GM19043 (cell line): ENCODE results near the gene CPSF2.
"Not testable (repeated sequence)": the region's sequence is repeated elsewhere in the genome, so short reads cannot be mapped to it uniquely, and the experiment has no call there.

Experiments
- ATAC-seq: cut with Tn5 transposase; IDR thresholded peaks from one replicate; pipeline ENCODE4 v1.9.1; 2021; ENCODE audit warnings: low read depth; ENCODE audit not compliant: unreplicated experiment

CPSF2 gene

DNA sequence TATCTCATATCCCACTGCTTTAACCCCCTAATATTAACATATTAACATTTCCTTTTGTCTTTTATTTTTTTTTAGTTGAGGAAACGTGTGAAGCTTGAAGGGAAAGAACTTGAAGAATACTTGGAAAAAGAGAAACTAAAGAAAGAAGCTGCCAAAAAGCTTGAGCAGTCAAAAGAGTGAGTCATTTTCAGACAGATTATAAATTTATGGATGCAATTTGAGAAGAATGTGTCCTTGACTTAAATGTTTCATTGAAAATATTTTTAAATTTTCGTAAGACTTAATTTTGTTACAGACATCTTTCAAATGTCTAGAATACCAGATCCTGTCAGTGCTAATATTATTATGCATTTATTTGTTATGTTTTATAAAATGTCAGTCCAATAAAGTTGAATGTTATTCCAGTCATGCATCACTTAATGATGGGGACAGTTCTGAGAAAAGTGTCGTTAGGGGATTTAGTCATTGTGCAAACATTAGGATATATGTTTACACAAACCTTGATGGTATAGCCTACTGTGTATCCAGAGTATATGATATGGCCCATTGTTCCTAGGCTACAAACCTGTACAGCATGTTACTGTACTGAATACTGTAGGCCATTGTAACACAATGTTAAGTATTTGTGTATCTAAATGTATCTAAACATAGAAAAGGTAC, 32.6 kb downstream of the CPSF2 start:
- no peak for ATAC-seq

DNA sequence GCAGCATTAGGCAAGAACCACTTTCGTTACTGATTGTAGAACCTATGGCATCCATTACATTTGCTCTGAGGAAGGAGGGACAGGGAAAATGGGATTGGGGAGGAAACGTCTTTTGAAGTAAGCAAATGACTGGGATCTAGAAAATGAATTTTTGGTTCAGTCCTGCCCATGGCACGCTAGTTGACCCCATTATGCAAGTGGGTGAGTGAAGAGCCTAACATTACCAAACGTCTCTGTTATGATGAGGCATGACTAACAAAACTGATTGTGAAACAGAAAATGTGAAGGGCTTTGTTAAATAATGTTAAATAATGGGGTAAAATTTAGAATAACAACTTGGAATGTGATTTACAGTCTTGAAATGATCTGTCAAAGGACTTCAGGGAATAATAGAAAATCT, 38.9 kb downstream of the CPSF2 start:
- ATAC-seq, result no peak

DNA sequence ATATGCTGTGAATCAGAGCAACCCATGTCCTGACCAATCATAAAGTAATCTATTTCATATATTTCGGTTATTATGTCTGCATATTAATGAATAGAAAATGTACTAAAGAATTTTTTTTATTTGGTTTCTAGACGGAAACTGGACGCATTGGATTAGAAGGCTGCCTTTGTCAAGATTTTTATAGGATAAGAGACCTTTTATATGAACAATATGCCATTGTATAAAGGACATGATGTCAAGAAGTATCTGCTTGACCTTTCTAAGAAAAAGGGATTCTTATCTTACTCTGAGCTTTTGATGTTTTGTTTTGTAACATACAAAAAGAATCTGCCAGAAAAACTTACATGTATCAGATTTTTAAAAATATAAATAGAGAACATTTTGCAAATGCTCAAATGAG, 39.8 kb downstream of the CPSF2 start:
- no peak for ATAC-seq

DNA sequence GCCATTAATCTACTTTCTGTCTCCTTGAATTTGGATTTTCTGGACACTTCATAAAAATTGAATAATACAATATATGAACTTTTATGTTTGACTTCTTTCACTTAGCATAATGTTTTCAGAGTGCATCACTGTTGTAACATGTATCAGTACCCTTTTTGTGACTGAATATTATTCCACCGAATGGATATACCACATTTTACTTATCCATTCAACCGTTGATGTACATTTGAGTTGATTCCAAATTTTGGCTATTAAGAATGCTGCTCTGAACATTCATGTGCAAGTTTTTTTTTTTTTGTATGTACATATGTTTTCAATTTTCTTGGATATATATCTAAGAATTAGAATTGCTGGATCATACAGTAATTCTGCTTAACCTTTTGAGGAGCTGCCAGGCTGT, 43.2 kb downstream of the CPSF2 start:
- no peak for ATAC-seq

DNA sequence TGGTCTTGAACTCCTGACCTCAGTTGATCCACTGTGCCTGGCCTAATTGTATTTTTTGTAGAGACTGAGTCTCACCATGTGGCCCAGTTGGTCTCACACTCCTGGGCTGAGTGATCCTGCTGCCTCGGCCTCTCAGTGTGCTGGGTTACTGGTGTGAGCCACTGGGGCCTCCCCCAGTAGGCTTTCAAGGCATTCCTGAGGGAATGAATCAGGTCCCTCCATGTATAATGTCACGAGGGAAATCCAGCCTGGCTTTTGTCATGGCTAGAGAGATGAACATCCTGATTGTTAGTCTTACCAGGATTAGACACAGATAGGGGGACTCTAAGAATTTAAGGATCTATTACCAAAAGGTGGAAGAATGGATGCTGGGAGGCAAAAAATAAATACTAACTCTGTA, 51.9 kb downstream of the CPSF2 start:
- ATAC-seq, result no peak

DNA sequence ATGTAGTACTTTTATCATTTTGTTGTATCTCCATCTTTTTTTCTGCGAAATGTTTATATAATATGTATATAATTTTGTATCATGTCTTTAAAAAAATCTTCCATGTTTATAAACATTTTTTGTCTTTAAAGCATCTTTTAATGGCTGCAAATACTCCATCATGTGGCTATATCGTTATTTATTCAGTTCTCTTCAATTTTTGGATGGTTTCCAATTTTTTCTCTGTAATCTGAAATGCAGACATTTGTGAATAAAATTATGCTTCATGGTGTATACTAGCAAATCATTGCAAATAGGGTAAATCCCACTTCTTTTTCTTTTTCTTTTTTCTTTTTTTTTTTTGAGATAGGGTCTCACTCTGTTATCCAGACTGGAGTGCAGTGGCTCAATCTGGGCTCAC, 54.0 kb downstream of the CPSF2 start:
- no peak for ATAC-seq

DNA sequence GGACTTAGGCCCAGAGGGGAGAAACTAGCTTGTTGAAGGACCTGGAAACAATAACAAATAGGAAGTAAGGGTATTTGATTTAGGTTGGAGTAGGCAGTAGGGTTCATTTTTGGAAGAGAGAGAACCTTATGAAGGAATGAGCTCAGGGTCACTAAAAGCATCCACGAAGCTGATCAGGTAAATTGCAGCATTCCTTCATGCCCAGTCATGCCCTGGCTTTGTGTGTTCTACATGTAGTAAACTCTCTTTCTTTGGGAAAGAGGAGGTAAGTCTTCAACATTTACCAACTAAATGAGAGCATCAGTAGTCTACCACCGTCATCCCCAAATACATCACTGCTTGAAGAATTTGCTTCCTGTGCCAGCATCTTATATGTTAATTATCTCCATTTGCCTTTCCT, 54.7 kb downstream of the CPSF2 start:
- no peak for ATAC-seq

DNA sequence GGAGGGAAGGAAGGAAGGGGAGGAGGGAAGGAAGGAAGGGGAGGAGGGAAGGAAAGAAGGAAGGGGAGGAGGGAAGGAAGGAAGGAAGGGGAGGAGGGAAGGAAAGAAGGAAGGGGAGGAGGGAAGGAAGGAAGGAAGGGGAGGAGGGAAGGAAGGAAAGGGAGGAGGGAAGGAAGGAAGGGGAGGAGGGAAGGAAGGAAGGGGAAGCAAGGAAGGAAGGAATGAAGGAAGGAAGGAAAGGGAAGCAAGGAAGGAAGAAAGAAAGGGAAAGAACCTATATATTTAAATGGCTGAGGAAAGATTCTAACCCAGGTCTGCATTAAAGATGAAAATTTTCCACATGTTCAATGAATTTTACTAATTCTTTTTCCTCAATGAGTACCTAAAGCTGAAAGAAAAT, 57.4 kb downstream of the CPSF2 start:
- not testable (repeated sequence) for ATAC-seq

DNA sequence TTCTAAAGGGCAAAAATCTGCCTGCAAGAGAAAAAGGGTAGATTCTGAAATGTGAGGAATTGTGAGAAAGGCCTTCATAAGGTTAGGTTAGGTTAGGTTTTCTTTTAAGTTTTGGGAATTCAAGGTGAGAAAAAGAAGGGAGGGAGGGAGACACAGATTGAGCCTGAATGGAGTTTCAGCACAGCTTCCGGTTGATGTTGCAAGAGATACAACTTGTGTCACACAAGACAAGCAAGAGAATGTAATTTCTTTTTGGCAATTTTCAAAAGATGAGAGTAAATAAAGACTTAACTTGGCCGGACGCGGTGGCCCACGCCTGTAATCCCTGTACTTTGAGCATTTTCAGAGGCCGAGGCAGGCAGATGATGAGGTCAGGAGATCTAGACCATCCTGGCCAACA, 63.8 kb downstream of the CPSF2 start:
- ATAC-seq, result no peak

DNA sequence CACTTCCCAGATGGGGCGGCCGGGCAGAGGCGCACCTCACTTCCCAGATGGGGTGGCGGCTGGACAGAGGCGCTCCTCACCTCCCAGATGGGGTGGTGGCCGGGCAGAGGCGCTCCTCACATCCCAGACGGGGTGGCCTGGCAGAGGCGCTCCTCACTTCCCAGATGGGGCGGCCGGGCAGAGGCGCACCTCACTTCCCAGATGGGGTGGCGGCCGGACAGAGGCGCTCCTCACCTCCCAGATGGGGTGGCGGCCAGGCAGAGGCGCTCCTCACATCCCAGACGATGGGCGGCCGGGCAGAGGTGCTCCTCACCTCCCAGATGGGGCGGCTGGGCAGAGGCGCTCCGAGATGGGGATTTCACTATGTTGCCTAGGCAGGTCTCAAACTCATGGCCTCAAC, 65.8 kb downstream of the CPSF2 start:
- ATAC-seq, result not testable (repeated sequence)

DNA sequence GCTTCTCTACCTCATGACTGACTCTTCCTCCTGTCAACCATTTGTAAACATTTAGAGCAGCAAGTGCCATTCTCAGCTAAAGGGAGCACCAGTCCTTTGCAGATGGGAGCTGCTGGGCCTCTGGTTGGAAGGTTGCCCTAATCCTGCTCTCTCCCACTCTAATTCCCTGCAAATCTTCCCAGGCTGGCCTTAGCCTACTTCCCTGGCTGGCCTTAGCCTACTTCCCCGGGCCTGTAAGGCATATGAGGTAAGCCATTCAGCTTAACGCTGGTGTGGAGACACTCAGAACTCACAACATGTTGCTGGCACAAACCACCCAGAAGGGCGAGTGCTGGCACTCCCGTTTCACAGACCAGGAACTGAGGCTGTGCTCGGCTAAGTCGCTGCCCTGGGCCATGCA, 69.0 kb downstream of the CPSF2 start:
- no peak for ATAC-seq

DNA sequence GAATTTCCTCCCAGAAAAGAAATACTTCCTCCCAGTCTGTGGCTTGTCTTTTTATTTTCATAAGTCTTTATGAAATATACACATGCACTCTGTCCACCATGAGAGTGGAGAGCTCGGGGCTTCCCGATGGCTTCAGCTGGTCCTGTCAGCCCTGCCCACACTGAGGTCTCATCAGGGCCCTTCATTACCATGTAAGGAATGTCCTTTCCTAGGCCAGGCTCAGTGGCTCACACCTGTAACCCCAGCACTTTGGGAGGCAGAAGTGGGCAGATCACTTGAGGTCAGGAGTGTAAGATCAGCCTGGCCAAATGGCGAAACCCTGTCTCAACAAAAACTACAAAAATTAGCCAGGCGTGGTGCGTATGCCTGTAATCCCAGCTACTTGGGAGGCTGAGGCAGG, 77.0 kb downstream of the CPSF2 start:
- no peak for ATAC-seq

DNA sequence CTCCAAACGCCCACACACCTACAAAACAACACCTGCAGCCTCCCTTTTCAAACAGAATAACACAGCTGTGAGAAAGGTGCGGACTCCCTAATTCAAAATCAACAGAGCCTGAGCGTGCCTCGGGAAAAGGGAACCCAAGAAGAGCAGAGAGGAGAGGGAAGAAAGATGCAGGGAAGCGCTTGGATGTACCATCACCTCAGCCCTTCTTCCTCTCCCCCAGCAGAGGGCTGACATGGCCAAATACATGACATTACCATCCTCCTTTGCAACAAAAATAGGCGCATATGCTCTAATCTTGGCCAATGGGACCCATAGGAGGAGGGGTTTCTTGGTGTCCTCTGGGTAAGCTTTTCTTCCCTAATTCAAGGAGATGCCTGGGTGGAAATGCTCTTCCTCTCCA, 78.0 kb downstream of the CPSF2 start:
- ATAC-seq, result no peak

DNA sequence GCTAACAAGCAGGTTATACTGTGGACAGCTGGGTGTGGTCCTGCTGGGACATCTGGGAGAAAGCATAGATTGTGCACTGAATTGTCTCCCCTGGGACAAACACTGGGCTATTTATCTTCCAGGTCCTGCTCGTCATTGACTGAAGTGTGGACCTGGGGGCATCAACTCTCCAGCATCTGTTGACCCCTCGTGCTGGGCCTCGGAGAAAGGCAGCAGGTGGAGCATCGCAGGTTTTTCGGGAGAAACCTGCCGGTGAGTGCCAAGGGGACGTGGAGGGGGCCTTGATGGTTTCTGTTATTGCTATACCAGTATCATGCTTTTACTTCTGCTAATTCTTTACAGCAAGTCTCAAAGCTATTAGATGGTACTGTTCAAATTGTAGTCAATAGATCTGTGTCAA, 81.3 kb downstream of the CPSF2 start:
- no peak for ATAC-seq

DNA sequence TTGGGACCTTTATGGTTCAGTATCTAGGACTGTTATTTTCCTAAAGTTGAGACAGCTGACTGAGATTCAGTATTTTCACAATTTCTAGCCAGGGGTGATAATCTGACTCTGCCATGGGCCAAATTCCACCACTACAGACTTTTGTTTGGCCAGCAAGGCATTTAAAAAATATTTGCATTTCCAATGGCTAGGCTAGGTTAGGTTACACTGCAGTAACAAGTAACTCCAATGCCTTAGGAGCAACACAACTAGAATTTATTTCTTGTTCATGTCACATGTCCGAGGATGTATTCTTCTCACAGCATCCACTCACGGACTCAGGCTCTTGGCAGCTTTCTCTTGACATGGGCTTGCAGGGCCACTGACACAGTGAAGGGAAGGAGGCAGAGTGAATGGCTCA, 83.0 kb downstream of the CPSF2 start:
- ATAC-seq, result no peak

DNA sequence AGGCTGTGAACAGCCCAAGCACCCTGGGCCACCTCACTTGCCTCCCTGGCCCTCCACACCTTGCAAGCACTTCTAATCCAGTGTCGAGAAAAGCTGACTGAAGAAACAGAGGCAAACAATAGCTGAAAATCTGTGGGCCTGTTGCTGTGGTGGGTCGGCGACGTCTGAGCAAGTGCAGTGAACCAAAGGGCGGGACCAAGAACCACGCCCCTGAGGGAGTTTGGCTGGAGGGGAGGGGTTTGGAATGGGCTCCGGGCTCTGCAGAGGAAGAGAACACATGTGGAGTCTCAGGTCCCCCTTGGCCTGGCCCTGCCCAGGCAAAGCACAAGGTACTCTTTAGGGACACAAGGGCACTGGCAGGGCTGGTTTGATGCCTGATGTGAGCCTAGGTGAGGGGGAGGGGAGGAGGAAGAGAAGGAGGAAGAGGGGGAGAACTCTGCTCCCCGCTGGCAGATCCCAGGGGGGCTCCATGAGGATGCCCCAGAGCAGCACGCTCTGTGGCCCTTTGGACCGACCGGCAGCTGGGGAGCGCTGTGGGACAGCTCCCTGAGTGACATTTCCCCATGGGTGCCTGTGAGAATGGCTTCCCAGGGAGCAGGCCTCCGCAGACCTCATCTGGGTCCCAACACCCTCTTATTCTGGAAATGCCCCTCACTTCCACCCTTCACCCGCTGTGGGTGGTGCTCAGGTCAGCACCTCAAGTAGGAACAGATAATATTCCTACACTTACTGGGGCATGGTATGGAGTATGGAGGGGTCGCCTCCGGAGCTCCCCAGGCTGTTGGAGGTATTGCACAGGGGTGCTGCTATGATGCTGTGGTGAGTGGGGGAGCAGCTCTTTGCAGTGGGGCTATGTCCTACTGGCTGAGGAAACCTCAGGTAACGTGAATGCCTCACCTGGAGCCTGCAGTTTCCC, 85.5 kb downstream of the CPSF2 start:
- ATAC-seq, result no peak

DNA sequence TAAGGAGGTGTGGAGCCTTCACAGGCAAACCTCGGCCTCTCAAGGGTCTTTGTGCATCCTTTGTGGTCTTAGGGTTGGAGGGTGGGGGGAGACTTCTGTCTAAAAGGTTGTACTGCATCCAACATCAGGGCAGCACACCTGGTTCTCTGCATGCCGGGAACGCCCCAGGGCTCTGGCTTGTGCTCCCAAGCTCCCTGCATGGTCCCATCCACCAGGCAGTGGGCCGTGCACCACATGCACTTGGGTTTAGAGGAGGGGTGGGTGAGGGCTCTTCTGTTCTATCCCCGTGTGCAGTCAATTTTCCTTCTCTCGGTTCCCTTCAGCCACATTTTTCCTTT, 86.1 kb downstream of the CPSF2 start:
- ATAC-seq, result no peak

DNA sequence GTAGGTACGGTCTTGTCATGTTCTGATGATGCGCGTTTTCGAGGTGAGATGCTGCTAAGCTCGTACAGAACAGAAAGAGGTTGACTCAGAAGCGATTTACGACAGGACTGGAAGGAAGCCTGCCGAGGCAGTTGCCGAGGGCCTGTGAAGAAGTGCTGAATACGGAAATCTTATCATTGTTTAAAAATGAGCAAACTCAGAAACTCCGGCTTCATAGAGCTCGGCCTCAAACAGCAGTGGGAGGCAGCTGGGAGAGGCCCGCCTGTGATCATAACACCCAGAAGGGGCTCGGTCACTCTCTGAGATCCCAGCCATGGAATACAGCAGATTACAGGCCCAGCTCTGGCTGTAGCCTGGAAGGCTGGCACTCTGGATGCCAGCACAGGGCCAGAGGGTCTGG, 87.4 kb downstream of the CPSF2 start:
- ATAC-seq, result no peak

DNA sequence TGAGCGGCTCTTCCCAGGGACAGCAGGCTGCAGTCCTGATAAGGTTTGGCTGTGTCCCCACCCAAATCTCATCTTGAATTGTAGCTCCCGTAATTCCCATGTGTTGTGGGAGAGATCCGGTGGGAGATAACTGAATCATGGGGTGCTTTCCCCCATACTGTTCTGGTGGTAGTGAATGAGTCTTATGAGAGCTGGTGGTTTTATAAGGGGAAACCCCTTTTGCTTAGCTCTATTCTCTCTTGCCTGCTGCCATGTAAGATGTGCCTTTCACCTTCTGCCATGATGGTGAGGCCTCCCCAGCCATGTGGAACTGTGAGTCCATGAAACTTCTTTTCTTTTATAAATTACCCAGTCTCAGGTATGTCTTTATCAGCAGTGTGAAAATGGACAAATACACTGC, 91.4 kb downstream of the CPSF2 start:
- ATAC-seq, result not testable (repeated sequence)

DNA sequence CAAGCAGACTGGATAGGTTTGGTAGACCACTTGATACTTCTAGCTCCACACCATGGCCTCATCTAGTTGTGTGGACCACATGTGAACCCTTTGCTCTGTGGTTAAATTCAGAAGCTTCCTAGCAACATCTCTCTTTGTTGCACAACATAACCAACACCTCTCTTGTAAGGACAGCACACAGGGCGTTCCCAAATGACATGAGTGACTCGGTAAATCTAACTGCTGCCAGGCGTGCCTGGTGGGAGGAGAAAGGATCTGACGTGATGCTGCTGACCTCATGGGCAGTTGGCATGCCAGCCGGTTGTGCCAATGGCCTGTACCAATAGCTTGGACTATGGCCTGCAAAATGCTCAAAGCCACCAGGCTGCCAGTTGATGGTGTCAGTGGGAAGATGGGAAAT, 93.8 kb downstream of the CPSF2 start:
- ATAC-seq, result no peak

DNA sequence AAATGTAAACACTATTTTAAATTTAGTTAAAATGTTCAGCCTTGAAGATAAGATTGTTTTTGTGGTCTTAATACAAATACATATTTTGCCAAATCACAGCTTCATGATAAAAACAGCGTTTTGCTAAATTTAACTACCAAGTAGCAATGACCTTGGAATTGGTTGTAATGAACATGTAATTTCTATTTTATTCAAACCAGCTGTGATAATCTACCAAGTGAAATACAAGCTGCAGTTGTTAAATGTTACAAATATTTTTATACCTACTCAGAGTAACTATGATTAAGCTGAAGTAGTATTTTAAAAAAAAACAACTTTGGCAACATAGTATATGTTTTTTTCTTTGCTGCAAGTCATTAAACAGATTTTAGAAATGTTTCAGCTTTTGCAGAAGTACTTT, 96.2 kb downstream of the CPSF2 start:
- no peak for ATAC-seq
